Right cardiac atrium (tissue), 5 donors: ENCODE measurements around the gene DGKQ. TPM values are rescaled to one million over a fixed set of nuclear protein-coding genes. Genes with fewer than 3 reads are reported as not detected.
"Not testable (repeated sequence)": the region's sequence is repeated elsewhere in the genome, so short reads cannot be mapped to it uniquely, and the experiment has no call there.

Experiments
- ATAC-seq, 2 donors: fragments of 200-7000 bp; cut with Tn5 transposase; one replicate each; pipeline versions ENCODE4 v1.8.0 to v1.9.1; 2020; ENCODE audit warnings: moderate library complexity in 2 of 2, mild to moderate bottlenecking in 1 of 2
- DNase-seq, 3 donors: peaks; one replicate each; pipeline ENCODE4 v3.0.0-alpha.2; 2020
- H3K27ac ChIP-seq: one replicate; pipeline ENCODE4 v1.5.1; 2013; ENCODE audit warnings: mild to moderate bottlenecking, low read length, control low read depth, moderate library complexity
- H3K27me3 ChIP-seq: one replicate; pipeline ENCODE4 v1.6.1; 2013; ENCODE audit not compliant: control insufficient read depth, insufficient read depth
- H3K4me1 ChIP-seq: one replicate; pipeline ENCODE4 v1.6.1; 2013; ENCODE audit warnings: low read length; ENCODE audit not compliant: control insufficient read depth, insufficient read depth
- H3K4me3 ChIP-seq: one replicate; pipeline ENCODE4 v1.5.1; 2013; ENCODE audit warnings: low read length, control low read depth
- H3K9me3 ChIP-seq: one replicate; pipeline ENCODE4 v1.6.1; 2013; ENCODE audit warnings: low read length; ENCODE audit not compliant: control insufficient read depth
- WGBS: extraction: QIAGEN DNeasy Blood & Tissue Kit; methylation state at CpG from one replicate; pipeline ENCODE4 v1.1.7; 2013; 5-methylcytosine and 5-hydroxymethylcytosine counted together
- intact Hi-C, 4 donors: fragments of 100-400 bp; cut with DNase I; formaldehyde crosslinking; loops; one replicate each; pipeline versions ENCODE4 v1.11.0 to v1.14.0; 2022 to 2023
- polyA plus RNA-seq: library from polyadenylated mRNA; stranded (reverse); fragments of 200-250 nt; gene quantifications from one replicate; pipeline ENCODE4 v1.2.3, GENCODE V29; 2013
- total RNA-seq, 4 donors: library from RNA; stranded (reverse); fragmentation: NEBNext Ultra II Directional; extraction: Animal tissue kit (Norgen Biotek cat#: 25700); gene quantifications; one replicate each; pipeline ENCODE4 v1.2.1, GENCODE V29; 2021
- donor health status: healthy with polysubstance abuse.
- donor health status: DM: no; HTN: yes; CAD: no.
- donor health status: DM: no; HTN: no; CAD: no.
- donor health status: DM: no; HTN: yes; CAD: no; lungs with severe emphysema.
- donor health status: DM: yes; HTN: yes; CAD: no.

Gene DGKQ
- total and polyA plus RNA-seq, 5 donors = 3.6 to 4.9 (median 4.5) TPM

- peak in 1 of 3 donors; percentile 34 for DNase-seq
- H3K4me1 ChIP-seq, intact Hi-C loops, H3K9me3 ChIP-seq, ATAC-seq, H3K4me3 ChIP-seq, H3K27ac ChIP-seq, H3K27me3 ChIP-seq: not testable (repeated sequence)
- 95% methylated on average over 15 of the region's 15 CpGs for WGBS
Observed at GRCh38 chr4:919004-919680, 54.2 kb downstream of the DGKQ start.

GRCh38 chr4:918591-918990 lies 54.8 kb downstream of the DGKQ start:
- H3K27me3 ChIP-seq, H3K27ac ChIP-seq, ATAC-seq, intact Hi-C loops, H3K4me1 ChIP-seq, H3K9me3 ChIP-seq, H3K4me3 ChIP-seq: not testable (repeated sequence)
- DNase-seq = peak in 1 of 3 donors; percentile 17
- 95% methylated on average over 6 of the region's 6 CpGs for WGBS

- WGBS = 97% methylated on average over 2 of the region's 2 CpGs
- H3K4me3 ChIP-seq = no peak overlapping the region
- H3K4me1 ChIP-seq = no peaks in the 10 kb centered on the region
- intact Hi-C loops = no loop called here
- no peak for DNase-seq
- no peak for ATAC-seq
- no peaks in the 10 kb centered on the region for H3K27me3 ChIP-seq
- H3K27ac ChIP-seq = no peak overlapping the region
- H3K9me3 ChIP-seq = no peaks in the 10 kb centered on the region
Observed at GRCh38 chr4:917992-918391, 55.4 kb downstream of the DGKQ start.

- 97% methylated on average over 7 of the region's 7 CpGs for WGBS
- Histone ChIP-seq H3K9me3 (no peaks in the 10 kb centered on the region), H3K4me1 (no peaks in the 10 kb centered on the region), H3K27ac (no peak overlapping the region), H3K27me3 (no peaks in the 10 kb centered on the region), H3K4me3 (no peak overlapping the region)
- ATAC-seq (no peak), DNase-seq (no peak)
- intact Hi-C loops = no loop called here
Observed at GRCh38 chr4:917466-917865, 55.9 kb downstream of the DGKQ start.

GRCh38 chr4:915595-915994 lies 57.8 kb downstream of the DGKQ start:
- H3K4me3 ChIP-seq = no peak overlapping the region
- no peak overlapping the region for H3K27ac ChIP-seq
- no peaks in the 10 kb centered on the region for H3K9me3 ChIP-seq
- 40% methylated on average over 8 of the region's 8 CpGs for WGBS
- H3K4me1 ChIP-seq = no peaks in the 10 kb centered on the region
- ATAC-seq (no peak), DNase-seq (peak in 1 of 3 donors; percentile 24)
- intact Hi-C loops = no loop called here
- no peaks in the 10 kb centered on the region for H3K27me3 ChIP-seq

- DNase-seq (peak in 1 of 3 donors; percentile 36), ATAC-seq (peak in 1 of 2 donors; percentile 42)
- intact Hi-C loops = no loop called here
- Histone ChIP-seq H3K4me3 (no peak overlapping the region), H3K27me3 (no peaks in the 10 kb centered on the region), H3K4me1 (no peaks in the 10 kb centered on the region), H3K9me3 (no peaks in the 10 kb centered on the region), H3K27ac (no peak overlapping the region)
- WGBS = 69% methylated on average over 20 of the region's 20 CpGs
Observed at GRCh38 chr4:915041-915474, 58.3 kb downstream of the DGKQ start.

GRCh38 chr4:914531-914930 lies 58.8 kb downstream of the DGKQ start:
- Histone ChIP-seq H3K27me3 (no peaks in the 10 kb centered on the region), H3K27ac (no peak overlapping the region), H3K9me3 (no peaks in the 10 kb centered on the region), H3K4me3 (no peak overlapping the region), H3K4me1 (no peaks in the 10 kb centered on the region)
- peak in 1 of 3 donors; percentile 24 for DNase-seq
- intact Hi-C loops = no loop called here
- no peak for ATAC-seq
- 89% methylated on average over 21 of the region's 21 CpGs for WGBS

- 90% methylated on average over 4 of the region's 4 CpGs for WGBS
- Histone ChIP-seq H3K27me3 (no peaks in the 10 kb centered on the region), H3K9me3 (no peaks in the 10 kb centered on the region), H3K27ac (no peak overlapping the region), H3K4me3 (no peak overlapping the region), H3K4me1 (no peaks in the 10 kb centered on the region)
- intact Hi-C loops = no loop called here
- ATAC-seq (no peak), DNase-seq (peak in 1 of 3 donors; percentile 32)
Observed at GRCh38 chr4:913280-913618, 60.1 kb downstream of the DGKQ start.

- Histone ChIP-seq H3K27me3 (no peaks in the 10 kb centered on the region), H3K9me3 (no peaks in the 10 kb centered on the region), H3K4me3 (no peak overlapping the region), H3K27ac (no peak overlapping the region), H3K4me1 (no peaks in the 10 kb centered on the region)
- intact Hi-C loops = no loop called here
- 82% methylated on average over 19 of the region's 19 CpGs for WGBS
- DNase-seq (peak in 1 of 3 donors; percentile 34), ATAC-seq (no peak)
Observed at GRCh38 chr4:912548-913279, 60.7 kb downstream of the DGKQ start.

GRCh38 chr4:911871-912490 lies 61.4 kb downstream of the DGKQ start:
- DNase-seq (peak in 2 of 3 donors; percentile 44), ATAC-seq (no peak)
- WGBS = 91% methylated on average over 29 of the region's 29 CpGs

GRCh38 chr4:911221-911751 lies 62.1 kb downstream of the DGKQ start:
- intact Hi-C loops = no loop called here
- WGBS = 98% methylated on average over 23 of the region's 23 CpGs
- no peak overlapping the region for H3K27ac ChIP-seq
- no peak overlapping the region for H3K4me3 ChIP-seq
- no peaks in the 10 kb centered on the region for H3K4me1 ChIP-seq
- DNase-seq = peak in 2 of 3 donors; percentile 25 to 26
- H3K9me3 ChIP-seq = no peaks in the 10 kb centered on the region
- no peaks in the 10 kb centered on the region for H3K27me3 ChIP-seq
- no peak for ATAC-seq

More at GRCh38 chr4:911871-912490, 61.4 kb downstream of the DGKQ start:
- H3K27ac ChIP-seq = no peak overlapping the region
- H3K4me3 ChIP-seq = no peak overlapping the region
- intact Hi-C loops = no loop called here
- H3K27me3 ChIP-seq = no peaks in the 10 kb centered on the region
- H3K4me1 ChIP-seq = no peaks in the 10 kb centered on the region
- no peaks in the 10 kb centered on the region for H3K9me3 ChIP-seq
